ENCODE measurements around the gene SHOC1. TPM values are rescaled to one million over a fixed set of nuclear protein-coding genes. Genes with fewer than 3 reads are reported as not detected.
"Not testable (repeated sequence)": the region's sequence is repeated elsewhere in the genome, so short reads cannot be mapped to it uniquely, and the experiment has no call there.

The SHOC1 gene
- not detected for total RNA-seq

DNA sequence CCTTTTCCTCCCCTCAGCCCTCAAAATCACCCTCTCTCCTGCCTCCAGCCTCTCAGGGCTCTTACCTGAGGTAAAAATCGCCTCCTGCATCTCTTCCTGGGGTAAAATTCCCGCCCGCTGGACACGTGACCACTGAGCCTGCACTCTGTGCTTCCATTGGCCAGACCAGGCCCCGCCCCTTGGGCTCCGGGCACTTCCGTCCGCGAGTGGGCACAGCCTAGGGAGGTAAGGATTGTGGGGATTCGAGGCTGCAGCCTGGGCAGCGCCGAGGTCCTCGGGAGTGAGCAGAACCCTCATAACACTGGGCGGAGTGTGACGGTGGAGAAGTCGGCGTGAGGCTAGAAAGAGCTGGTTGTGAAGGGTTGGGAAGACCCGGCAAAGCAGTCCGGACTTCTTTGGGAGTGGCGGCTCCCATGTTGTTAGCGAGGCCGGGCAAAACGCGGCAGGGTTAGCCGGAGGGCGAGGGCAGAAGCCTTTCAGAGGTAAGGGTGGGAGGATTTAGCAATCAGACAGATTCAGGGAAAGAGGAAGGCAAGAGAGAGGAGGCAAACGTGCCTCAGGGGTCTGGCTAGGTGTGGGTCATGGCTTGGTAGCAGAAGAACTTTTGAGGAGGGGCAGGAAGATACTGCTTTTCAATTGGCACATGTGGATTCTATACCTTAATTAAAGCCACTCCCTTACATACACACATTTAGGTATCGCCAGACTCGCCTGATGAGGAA, at the start of gene SHOC1:
Gene SHOC1, minus strand, starts transcription at position 103 of the 722 bp plus-strand sequence. CDS start 3,519 bp downstream, outside the sequence.
- ATAC-seq (peak; percentile 49), DNase-seq (ENCODE audit: low spot score) (no peak)

DNA sequence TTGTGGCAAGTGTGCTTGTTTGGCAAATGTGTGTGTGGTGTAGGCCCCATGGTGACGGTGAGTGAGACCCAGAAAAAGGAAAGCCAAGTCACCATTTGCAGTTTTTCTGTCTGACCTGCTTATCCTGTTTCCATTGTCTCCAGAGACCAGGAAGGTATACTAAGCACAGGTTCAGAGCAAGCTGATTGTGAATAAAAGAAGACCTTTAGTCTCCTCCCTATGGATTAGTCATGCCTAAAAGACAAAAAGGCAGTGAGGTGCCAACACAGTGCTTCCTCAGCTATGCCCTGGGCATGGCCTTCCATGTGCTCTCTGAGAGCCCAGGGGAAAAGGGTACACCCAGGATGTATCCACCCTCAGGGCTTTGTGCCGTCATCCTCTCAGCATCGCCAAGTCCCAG, 49.2 kb upstream of the SHOC1 start:
- no peak for ATAC-seq

DNA sequence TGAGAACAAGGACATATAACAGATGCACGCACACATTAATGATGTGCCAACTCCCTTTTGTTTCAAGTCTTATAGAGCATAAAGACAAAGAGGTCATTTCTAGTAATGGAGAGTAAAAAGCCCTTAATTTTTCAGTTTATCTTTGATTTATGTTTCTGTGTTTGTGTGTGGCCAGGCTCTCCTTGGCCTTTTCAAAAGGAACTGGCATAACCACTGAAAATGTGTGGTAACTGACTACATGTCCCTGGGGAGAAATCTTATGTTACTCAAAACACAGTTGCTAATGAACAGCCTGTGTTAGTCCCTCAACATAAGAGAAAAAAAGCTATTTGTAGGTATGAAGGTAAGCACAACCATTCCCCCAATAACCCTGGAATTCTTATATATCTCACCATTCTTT, 47.6 kb upstream of the SHOC1 start:
- no peak for DNase-seq (ENCODE audit: low spot score)
- no peak for ATAC-seq

More for the DNA sequence above, 49.2 kb upstream of the SHOC1 start:
- DNase-seq (ENCODE audit: low spot score), result no peak

GRCh38 chr9:111840442-111840841, 45.7 kb upstream of the SHOC1 start:
- ATAC-seq (no peak), DNase-seq (ENCODE audit: low spot score) (no peak)

DNA sequence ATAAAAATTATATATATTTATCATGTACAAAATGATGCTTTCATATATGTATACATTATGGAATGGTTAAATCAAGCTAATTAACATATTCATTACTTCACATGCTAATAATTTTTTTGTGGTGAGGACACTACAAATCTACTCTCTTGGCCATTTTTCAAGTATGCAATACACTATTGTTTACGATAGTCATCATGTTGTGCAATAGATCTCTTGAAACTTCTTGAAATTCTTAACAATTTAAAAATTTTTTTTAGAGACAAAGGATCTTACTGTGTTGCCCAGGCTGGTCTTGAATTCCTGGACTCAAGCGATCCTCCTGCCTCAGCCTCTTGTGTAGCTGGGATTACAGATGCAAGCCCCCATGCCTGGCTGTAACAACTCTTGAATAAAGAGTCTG, 45.2 kb upstream of the SHOC1 start:
- DNase-seq (ENCODE audit: low spot score) (no peak), ATAC-seq (no peak)

DNA sequence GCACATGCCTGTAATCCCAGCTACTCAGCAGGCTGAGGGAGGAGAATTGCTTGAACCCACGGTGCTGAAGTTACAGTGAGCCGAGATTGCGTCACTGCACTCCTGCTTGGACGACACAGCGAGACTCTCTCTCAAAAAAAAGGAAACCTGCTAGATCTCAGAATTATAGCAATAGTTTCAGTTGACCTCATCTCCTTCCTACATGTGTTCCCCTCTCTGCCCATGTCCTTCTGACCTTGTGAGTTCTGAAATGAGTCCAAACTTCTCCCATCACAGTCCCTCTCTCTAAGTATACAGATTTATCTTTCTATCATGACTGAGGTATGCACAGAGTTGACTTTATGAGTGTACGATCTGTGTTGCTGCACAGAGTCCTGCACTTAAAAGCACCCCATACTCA, 44.6 kb upstream of the SHOC1 start:
- ATAC-seq (no peak), DNase-seq (ENCODE audit: low spot score) (no peak)

- ATAC-seq, result no peak
- no peak for DNase-seq (ENCODE audit: low spot score)
These were observed 43.7 kb upstream of the SHOC1 start for GRCh38 chr9:111838439-111838838.

DNA sequence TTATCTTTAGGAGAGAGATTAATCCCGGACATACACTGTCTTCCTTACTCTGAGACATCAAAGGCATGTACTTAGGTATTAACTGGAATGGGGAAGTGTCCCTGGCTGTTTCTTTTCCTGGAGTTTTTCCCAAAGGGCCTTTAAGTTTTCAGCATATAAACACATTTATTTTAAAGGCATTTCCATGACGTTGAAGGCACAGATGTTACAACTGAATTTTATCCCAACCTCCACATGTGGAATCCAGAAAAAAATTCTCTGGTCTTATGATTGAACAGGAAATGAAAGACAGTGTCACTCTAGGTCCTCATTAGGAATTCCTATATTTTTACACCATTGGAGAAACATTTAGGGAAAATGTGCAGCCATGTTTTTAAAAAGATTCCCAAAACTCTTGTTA, 41.6 kb upstream of the SHOC1 start:
- ATAC-seq, result no peak
- no peak for DNase-seq (ENCODE audit: low spot score)

- DNase-seq (ENCODE audit: low spot score) (no peak), ATAC-seq (no peak)
These were observed 39.2 kb upstream of the SHOC1 start for GRCh38 chr9:111833941-111834340.

- ATAC-seq (no peak), DNase-seq (ENCODE audit: low spot score) (no peak)
These were observed 37.7 kb upstream of the SHOC1 start for GRCh38 chr9:111832449-111832848.

DNA sequence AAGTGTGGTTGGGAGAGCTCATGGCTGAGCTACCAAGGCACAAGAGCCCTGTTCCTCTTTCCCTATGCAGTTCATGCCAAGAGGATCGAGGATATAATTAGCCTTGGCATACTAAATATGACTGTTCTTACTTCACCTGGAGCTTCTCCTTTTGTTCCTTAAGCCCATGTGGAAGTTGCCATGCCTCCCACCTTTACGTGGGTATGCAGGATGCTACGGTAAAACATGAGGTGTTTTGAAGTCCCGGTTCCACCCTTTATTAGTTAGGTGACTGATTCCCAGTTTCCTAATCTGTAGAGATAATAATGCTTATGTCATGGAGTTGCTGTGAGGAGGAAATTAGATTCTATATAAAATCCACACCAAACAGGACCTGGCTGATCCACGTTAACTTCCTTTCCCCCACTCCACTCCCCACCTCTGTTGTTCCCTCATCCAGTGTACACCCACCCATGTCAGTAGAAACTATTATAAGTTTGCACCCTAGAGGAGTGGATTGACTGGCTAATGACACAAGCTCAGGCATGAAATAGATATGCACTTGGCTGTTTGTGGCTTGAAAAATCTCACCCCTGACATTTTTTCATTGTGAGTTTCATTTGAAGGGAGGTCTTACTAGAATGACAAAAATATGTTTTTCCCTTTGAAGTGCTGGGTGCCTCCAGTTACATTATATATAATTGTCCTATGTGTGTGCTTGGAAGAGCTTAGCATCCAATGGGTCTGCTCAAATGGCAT, 36.8 kb upstream of the SHOC1 start:
- ATAC-seq, result no peak
- no peak for DNase-seq (ENCODE audit: low spot score)

DNA sequence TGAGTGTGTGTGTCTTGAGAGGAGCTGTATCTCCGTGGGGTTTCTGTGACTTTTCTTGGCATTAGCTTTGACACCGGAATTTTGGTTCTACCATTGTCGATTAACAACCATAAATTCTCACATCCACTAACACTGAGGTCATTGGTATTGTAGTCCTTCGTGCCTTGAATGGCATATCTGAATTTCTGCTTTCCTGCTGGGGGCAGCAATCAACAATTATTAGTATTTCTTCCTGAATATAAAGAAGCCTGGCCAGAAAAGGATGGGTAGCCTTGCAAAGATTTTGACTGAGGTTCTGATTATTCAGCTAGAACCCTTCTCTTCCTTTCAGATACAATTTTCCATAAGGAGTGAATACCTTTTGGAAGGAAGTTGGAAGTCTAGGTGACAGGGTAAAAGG, 33.5 kb upstream of the SHOC1 start:
- ATAC-seq, result peak; percentile 63

GRCh38 chr9:111825468-111826145, 30.9 kb upstream of the SHOC1 start:
- no peak for DNase-seq (ENCODE audit: low spot score)
- ATAC-seq, result no peak

More for the DNA sequence above, 33.5 kb upstream of the SHOC1 start:
- no peak for DNase-seq (ENCODE audit: low spot score)

GRCh38 chr9:111821006-111821528, 26.3 kb upstream of the SHOC1 start:
- no peak for ATAC-seq
- no peak for DNase-seq (ENCODE audit: low spot score)

GRCh38 chr9:111819360-111819759, 24.6 kb upstream of the SHOC1 start:
- no peak for DNase-seq (ENCODE audit: low spot score)
- ATAC-seq, result no peak

DNA sequence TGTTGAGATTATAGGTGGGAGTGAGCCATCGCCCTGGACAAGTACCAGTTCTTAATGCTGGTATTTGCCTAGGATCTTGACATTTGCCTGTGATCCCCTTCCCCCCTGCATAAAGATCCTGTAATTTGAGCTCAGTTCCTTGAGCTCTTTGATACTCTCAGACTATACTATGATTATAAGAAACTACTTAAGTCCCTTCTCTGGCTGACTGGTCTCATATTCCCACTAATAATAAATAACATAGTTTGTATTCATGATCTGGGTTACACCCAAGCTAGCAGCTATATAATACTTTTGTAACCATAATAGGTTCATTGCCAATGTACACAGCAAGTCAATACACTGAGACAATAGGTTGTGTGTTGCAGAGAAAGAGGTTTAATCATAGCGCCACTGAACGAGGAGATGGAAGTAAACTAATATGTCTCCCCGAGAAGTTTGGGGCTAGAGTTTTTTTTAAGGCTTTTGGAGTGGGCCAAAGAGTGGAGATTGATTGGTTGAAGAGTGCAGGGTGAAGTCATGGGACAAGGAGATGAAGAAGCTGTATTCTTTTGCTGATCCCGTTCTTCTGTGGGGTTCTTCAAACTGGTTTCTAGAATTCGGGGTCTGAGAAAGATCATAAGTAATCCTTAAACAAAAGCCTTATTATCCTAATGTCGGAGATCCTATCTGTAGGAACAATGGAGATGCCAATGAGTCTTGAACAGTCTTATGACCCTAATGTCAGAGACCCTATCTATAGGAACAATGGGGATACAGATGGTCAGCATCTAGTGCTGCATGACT, 20.7 kb upstream of the SHOC1 start:
- no peak for ATAC-seq
- DNase-seq (ENCODE audit: low spot score), result no peak

GRCh38 chr9:111812337-111812736, 17.6 kb upstream of the SHOC1 start:
- ATAC-seq, result no peak

DNA sequence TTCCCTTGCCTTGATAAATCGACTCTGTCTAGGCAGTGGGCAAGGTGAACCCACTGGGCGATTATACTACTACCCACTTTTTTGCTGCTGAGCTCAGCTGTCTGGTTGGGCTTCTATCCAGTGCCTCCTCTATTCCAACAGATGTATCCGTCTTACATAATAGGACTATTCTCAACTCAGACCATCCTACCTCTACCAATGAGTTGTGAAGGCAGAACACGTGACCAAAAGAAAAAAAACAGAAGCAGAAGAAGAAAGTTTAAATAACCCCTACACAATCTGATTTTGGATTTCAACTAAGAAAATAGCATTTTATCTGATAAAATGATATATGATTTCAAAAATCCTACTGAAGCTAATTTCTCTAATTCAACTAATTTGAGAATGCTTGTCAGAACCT, 16.2 kb upstream of the SHOC1 start:
- ATAC-seq (no peak), DNase-seq (ENCODE audit: low spot score) (no peak)

More at GRCh38 chr9:111812337-111812736, 17.6 kb upstream of the SHOC1 start:
- DNase-seq (ENCODE audit: low spot score), result no peak

DNA sequence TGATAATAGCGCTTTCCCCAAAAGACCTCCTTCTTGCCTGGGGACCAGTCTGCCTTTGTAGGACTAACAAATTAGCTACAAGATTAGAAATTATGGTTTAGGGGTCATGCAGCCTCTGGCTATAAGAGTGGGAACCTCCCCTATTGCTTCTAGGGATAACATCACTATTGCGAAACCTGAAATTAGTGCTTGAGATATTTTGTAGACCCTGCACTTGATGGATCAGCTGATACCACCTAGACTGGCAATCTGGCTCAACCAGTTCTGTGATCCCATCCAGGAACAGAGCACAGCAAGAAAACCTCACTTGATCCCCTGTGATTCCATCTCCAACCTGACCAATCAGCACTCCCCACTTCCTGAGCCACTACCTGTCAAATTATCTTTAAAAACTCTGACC, 15.7 kb upstream of the SHOC1 start:
- ATAC-seq; DNase-seq (ENCODE audit: low spot score): not testable (repeated sequence)

DNA sequence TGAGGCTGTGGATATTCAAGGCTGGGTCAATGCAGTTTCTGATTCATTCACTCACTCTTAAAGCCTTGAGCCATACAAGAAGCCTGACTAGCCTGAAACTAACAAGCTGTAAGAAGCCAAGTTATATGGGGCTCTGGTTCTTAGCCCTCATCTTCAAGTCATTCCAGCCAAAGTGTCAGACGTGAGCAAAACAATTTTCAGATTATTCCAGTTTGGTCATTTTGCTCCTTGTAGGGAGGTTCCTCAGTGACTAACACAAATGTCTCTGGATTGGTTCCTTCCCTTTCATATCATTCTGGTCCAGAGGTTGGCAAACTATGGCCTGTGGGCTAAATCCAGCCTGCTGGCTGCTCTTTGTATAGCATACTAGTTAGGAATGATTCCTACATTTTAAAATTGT, 12.5 kb upstream of the SHOC1 start:
- ATAC-seq (no peak), DNase-seq (ENCODE audit: low spot score) (no peak)

DNA sequence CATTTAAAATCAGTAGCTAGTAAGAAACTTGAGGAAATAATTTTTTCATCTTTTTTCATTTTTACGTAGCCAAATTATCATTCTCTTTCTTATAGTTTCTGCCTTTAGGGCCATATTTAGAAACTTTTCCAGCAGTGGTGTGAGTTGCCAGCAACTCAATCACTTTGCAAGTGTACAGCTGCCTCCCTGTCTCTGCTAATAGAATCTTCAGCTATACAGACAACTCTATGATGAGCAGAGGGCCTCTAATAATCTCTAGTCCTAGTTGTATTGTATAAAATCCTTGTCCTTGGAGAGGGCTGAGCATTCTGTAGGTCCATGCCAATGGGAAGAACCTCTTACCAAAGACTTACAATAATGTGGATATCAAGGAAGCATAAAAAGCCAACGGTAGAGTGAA, 11.5 kb upstream of the SHOC1 start:
- DNase-seq (ENCODE audit: low spot score) (no peak), ATAC-seq (no peak)

Data from left lobe of liver (tissue), 2 donors.